Fibroblast of lung (primary cell): ENCODE data around the gene OR5D16.
"Not testable (repeated sequence)": the region's sequence is repeated elsewhere in the genome, so short reads cannot be mapped to it uniquely, and the experiment has no call there.

ENCODE experiments used
- CTCF ChIP-seq, 2 donors: IDR thresholded peaks in 1 of 2; conservative IDR thresholded peaks in 1 of 2; 1 replicate in 1 of 2; 2 replicates in 1 of 2; pipeline ENCODE4 v1.5.1; 2011 to 2012; ENCODE audit warnings: low read length in 2 of 2, control low read depth in 1 of 2, inconsistent platforms in 1 of 2, low read depth in 1 of 2, mild to moderate bottlenecking in 1 of 2
- EZH2 ChIP-seq: IDR thresholded peaks from 2 replicates; pipeline ENCODE4 v1.5.1; 2012; ENCODE audit warnings: low read length, control low read depth, mild to moderate bottlenecking; ENCODE audit errors: missing control alignments

GRCh38 chr11:55873146-55873545, 34.6 kb downstream of the OR5D16 start:
- TF ChIP-seq CTCF (conservative IDR thresholded peaks at IDR 0.05 in 1 of 2, IDR thresholded peaks at IDR 0.05 in 1 of 2; ENCODE audit: low read depth in 1 of 2, low read length in 2 of 2); EZH2: not testable (repeated sequence)
